ENCODE results near the gene ENOX1.
"Not testable (repeated sequence)": the region's sequence is repeated elsewhere in the genome, so short reads cannot be mapped to it uniquely, and the experiment has no call there.

Gene ENOX1

GRCh38 chr13:43424412-43424811 lies 362.4 kb downstream of the ENOX1 start:
- ATAC-seq, result no peak
- TF ChIP-seq TSHZ2 (CRISPR knock-in tag; IDR thresholded peaks at IDR 0.05), result no peak
- TF ChIP-seq OSR1 (CRISPR knock-in tag; IDR thresholded peaks at IDR 0.05), result no peak
- no peak for TF ChIP-seq ESRRG (CRISPR knock-in tag; IDR thresholded peaks at IDR 0.05)
- TF ChIP-seq ISL1 (CRISPR knock-in tag; IDR thresholded peaks at IDR 0.05), result no peak
- no peak for TF ChIP-seq ZNF565 (CRISPR knock-in tag; conservative IDR thresholded peaks at IDR 0.05; ENCODE audit: low read depth)
- no peak for TF ChIP-seq TOX (CRISPR knock-in tag; IDR thresholded peaks at IDR 0.05; ENCODE audit: borderline replicate concordance)

GRCh38 chr13:43422116-43422515 lies 364.7 kb downstream of the ENOX1 start:
- peak; percentile 38; the same call in 1 of the 2 replicates for TF ChIP-seq ISL1 (CRISPR knock-in tag; IDR thresholded peaks at IDR 0.05)
- TF ChIP-seq GLIS3 (CRISPR knock-in tag; IDR thresholded peaks at IDR 0.05), result no peak

GRCh38 chr13:43416842-43417241 lies 369.9 kb downstream of the ENOX1 start:
- ATAC-seq, result not testable (repeated sequence)

More at GRCh38 chr13:43422116-43422515, 364.7 kb downstream of the ENOX1 start:
- ATAC-seq, result peak; percentile 35; the same call in 1 of the 3 replicates

GRCh38 chr13:43416408-43416807 lies 370.4 kb downstream of the ENOX1 start:
- not testable (repeated sequence) for ATAC-seq

- not testable (repeated sequence) for ATAC-seq
Observed at GRCh38 chr13:43415903-43416391, 370.8 kb downstream of the ENOX1 start.

- TF ChIP-seq ZNF8 (CRISPR knock-in tag; IDR thresholded peaks at IDR 0.05) (no peak), ZNF70 (CRISPR knock-in tag; IDR thresholded peaks at IDR 0.05) (no peak), ESRRG (CRISPR knock-in tag; IDR thresholded peaks at IDR 0.05) (no peak), TOX (CRISPR knock-in tag; IDR thresholded peaks at IDR 0.05; ENCODE audit: borderline replicate concordance) (no peak), GLIS3 (CRISPR knock-in tag; IDR thresholded peaks at IDR 0.05) (no peak), ZNF565 (CRISPR knock-in tag; conservative IDR thresholded peaks at IDR 0.05; ENCODE audit: low read depth) (no peak), SNAI2 (CRISPR knock-in tag; IDR thresholded peaks at IDR 0.05) (no peak), ZC3H10 (CRISPR knock-in tag; IDR thresholded peaks at IDR 0.05) (no peak), ISL1 (CRISPR knock-in tag; IDR thresholded peaks at IDR 0.05) (no peak), CSDC2 (CRISPR knock-in tag; IDR thresholded peaks at IDR 0.05) (no peak), ZFP30 (CRISPR knock-in tag; IDR thresholded peaks at IDR 0.05) (no peak), CSRNP3 (CRISPR knock-in tag; IDR thresholded peaks at IDR 0.05) (no peak), ZFP3 (CRISPR knock-in tag; IDR thresholded peaks at IDR 0.05) (no peak), PATZ1 (CRISPR knock-in tag; IDR thresholded peaks at IDR 0.05; ENCODE audit: borderline replicate concordance) (no peak), PPARA (CRISPR knock-in tag; IDR thresholded peaks at IDR 0.05; ENCODE audit: borderline replicate concordance) (no peak), RARB (CRISPR knock-in tag; IDR thresholded peaks at IDR 0.05) (no peak), BACH2 (CRISPR knock-in tag; IDR thresholded peaks at IDR 0.05; ENCODE audit: borderline replicate concordance) (no peak), TCF4 (CRISPR knock-in tag; IDR thresholded peaks at IDR 0.05; ENCODE audit: borderline replicate concordance) (no peak), ARNTL (CRISPR knock-in tag; IDR thresholded peaks at IDR 0.05; ENCODE audit: borderline replicate concordance, low read depth) (no peak)
- no peak for ATAC-seq
Observed at GRCh38 chr13:43414111-43414510, 372.7 kb downstream of the ENOX1 start.
